T follicular helper cell (primary cell): ENCODE results near the gene ABCB9.
A peak's percentile ranks its signal among the peaks of the same experiment; 100 is the strongest.
"Not testable (repeated sequence)": the region's sequence is repeated elsewhere in the genome, so short reads cannot be mapped to it uniquely, and the experiment has no call there.

Experiments
- DNase-seq: peaks from one replicate; pipeline ENCODE4 v3.0.0-alpha.2; 2020; ENCODE audit warnings: low read depth

The ABCB9 gene

GRCh38 chr12:122963941-122964265, 2.4 kb downstream of the ABCB9 start:
- no peak for DNase-seq

GRCh38 chr12:122961531-122962329, 4.5 kb downstream of the ABCB9 start:
- DNase-seq: no peak

GRCh38 chr12:122960193-122960569, 6.1 kb downstream of the ABCB9 start:
- no peak for DNase-seq

- DNase-seq: no peak
These were observed 6.6 kb downstream of the ABCB9 start for GRCh38 chr12:122959566-122960192.

- DNase-seq: no peak
These were observed 7.9 kb downstream of the ABCB9 start for GRCh38 chr12:122958198-122958888.

GRCh38 chr12:122956035-122956434, 10.2 kb downstream of the ABCB9 start:
- no peak for DNase-seq

GRCh38 chr12:122955156-122955555, 11.1 kb downstream of the ABCB9 start:
- DNase-seq: no peak

- peak; percentile 56 for DNase-seq
These were observed 14.0 kb downstream of the ABCB9 start for GRCh38 chr12:122951979-122952892.

GRCh38 chr12:122951406-122951805, 14.9 kb downstream of the ABCB9 start:
- no peak for DNase-seq

GRCh38 chr12:122949816-122950675, 16.2 kb downstream of the ABCB9 start:
- DNase-seq: no peak

GRCh38 chr12:122949405-122949804, 16.9 kb downstream of the ABCB9 start:
- no peak for DNase-seq

GRCh38 chr12:122948605-122949004, 17.7 kb downstream of the ABCB9 start:
- DNase-seq: no peak

- DNase-seq: no peak
These were observed 18.9 kb downstream of the ABCB9 start for GRCh38 chr12:122947352-122947792.

- no peak for DNase-seq
These were observed 19.4 kb downstream of the ABCB9 start for GRCh38 chr12:122946690-122947341.

GRCh38 chr12:122944605-122945592, 21.4 kb downstream of the ABCB9 start:
- DNase-seq: no peak

GRCh38 chr12:122943196-122943595, 23.1 kb downstream of the ABCB9 start:
- no peak for DNase-seq

- DNase-seq: no peak
These were observed 23.6 kb downstream of the ABCB9 start for GRCh38 chr12:122942637-122943036.

- not testable (repeated sequence) for DNase-seq
These were observed 24.9 kb downstream of the ABCB9 start for GRCh38 chr12:122941351-122941750.

GRCh38 chr12:122939125-122939524, 27.1 kb downstream of the ABCB9 start:
- DNase-seq: no peak
